ENCODE data around the gene TMEM40. TPM values are rescaled to one million over a fixed set of nuclear protein-coding genes. Genes with fewer than 3 reads are reported as not detected.
"Not testable (repeated sequence)": the region's sequence is repeated elsewhere in the genome, so short reads cannot be mapped to it uniquely, and the experiment has no call there.

The TMEM40 gene
- total RNA-seq, 1 experiment from 2014 or later = not detected

DNA sequence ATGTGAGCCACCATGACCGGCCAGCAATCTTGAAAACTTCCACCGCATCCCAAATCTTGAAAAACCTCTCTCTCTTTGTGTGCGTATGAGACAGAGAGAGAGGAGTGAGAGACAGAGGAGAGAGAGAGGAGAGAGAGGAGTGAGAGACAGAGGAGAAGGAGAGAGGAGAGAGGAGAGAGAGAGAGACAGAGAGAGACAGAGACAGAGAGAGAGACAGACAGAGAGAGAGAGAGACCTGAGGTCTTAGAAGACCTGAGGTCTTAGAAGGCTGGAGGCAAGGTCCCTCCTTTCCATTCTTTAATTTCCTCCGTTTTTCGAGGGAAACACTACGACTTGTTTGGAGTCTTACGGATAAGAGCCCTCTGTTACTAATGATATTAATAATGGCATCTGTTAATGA lies 39.5 kb downstream of the TMEM40 start:
- DNase-seq (ENCODE audit: low read depth) = no peak

DNA sequence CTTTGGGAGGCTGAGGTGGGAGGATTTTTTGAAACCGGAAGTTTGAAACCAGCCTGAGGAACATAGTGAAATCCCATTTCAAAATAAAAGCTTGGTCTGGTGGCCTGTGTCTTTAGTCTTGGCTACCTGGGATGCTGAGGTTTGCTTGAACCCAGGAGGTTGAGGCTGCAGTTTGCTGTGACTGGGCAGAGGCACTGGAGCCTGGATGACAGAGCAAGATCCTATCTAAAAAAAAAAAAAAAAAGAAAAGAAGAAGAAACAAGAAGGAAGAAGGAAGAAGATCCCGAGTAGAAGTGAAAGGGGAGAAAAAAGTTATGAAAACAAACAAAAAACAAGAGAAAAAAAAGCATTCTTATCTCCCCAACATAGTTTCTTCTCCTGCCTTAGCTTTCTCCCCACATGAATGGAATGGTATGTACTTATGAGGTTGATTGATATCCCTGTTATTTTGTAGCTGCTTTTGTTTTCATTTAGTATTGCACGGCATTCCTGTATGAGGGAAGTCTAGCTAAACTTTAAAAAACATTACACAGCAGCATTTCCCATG lies 42.4 kb downstream of the TMEM40 start:
- no peak for DNase-seq (ENCODE audit: low read depth)

DNA sequence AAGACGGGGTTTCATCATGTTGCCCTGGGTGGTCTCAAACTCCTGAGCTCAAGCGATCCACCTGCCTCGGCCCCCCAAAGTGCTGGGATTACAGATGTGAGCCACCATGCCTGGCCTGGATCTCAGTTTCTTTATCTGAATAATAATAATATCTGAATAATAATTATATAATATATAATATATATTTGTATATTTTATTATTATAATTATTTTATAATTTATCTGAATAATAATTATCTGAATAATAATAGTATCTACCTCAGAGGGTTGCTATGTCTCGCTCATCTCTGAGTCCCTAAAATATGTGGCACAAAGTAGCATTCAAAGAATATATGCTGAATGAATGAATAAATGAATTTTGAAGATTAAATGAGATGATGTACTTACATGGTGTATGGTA lies 44.8 kb downstream of the TMEM40 start:
- no peak for DNase-seq (ENCODE audit: low read depth)

DNA sequence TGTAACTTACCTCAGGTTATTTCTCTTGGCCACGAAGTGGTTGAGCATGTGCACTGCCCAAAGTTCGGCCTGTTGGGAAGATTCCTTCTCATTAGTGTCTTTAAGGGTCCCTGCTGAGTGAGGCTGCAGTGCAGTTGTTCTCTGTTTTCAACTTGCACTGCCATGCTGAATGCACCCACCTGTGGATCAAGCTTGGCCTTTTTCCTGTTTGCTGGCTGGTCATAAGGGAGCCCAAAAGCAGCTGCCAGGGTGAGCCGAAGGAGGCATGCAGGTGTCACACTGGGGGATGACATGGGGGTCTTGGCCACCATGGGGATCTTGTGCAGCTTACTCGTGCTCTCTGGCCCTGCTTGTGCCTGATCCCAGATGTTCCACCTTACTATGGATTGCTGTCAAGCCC lies 49.0 kb downstream of the TMEM40 start:
- DNase-seq (ENCODE audit: low read depth) = no peak

DNA sequence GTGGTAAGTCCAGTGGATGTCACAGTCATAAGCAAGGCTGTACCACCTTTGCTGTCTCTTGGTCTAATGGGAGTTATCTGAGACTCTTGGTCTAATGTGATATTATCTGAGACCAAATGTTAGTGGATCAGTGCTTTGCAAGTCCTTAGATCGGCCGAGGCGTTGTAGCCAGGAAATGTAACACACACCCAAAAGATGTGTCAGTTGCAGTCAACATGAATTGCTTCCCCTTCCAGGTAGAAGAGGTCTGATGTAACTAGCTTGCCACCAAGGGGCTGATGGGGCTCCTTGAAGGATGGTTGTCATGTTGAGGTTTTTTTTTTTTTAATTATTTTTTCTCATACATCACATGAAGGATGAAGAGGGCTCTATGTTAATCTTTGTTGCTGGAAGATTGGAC lies 49.7 kb downstream of the TMEM40 start:
- DNase-seq (ENCODE audit: low read depth) = no peak

DNA sequence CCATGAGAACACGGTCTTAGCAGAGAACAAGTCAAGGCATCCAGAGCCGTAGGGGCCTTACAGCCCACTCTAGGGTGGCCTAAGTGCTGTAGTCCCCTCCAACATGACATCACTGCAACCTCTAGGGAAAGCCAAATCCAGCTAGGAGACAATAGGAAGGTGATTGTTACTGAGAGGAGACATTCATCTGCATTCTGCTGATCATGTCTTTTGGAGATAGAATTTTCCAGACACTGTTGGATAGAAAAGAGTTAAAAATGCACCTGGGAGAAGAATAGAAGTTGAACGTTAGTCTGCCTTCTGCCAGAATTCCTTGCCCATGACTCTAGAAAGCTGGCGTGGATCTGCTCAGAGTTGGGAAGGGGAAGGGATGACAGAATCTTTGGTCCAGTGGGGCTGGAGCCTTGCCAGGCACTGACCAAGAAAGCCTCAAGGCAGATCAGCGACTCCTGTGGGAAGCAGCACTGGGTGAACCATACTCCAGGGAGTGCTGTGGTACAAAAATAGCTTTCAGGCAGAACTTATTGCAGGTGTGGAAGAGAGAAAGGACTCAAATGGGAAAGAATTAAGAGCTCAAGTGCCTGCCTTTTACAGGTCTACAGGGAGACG lies 50.4 kb downstream of the TMEM40 start:
- peak; percentile 96 for DNase-seq (ENCODE audit: low read depth)

DNA sequence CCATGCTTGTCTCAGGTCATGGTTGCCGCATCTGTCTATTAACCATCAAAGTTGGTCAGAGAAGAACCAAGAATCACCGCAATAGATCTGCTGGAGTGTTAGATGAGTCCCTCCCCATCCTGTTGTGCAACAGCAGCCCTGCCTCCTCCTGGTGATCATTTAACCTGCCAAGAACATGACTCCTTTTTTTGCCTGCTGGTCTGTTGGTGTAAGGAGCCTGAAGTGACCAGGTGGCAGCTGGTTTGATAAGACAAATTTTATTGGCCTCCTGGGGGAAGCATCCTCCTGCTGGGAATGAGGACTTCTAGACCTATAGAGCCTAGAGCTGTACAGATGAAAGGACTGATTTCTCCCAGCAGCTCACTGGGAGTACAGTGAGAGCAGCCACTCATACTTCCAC lies 51.6 kb downstream of the TMEM40 start:
- DNase-seq (ENCODE audit: low read depth) = no peak

DNA sequence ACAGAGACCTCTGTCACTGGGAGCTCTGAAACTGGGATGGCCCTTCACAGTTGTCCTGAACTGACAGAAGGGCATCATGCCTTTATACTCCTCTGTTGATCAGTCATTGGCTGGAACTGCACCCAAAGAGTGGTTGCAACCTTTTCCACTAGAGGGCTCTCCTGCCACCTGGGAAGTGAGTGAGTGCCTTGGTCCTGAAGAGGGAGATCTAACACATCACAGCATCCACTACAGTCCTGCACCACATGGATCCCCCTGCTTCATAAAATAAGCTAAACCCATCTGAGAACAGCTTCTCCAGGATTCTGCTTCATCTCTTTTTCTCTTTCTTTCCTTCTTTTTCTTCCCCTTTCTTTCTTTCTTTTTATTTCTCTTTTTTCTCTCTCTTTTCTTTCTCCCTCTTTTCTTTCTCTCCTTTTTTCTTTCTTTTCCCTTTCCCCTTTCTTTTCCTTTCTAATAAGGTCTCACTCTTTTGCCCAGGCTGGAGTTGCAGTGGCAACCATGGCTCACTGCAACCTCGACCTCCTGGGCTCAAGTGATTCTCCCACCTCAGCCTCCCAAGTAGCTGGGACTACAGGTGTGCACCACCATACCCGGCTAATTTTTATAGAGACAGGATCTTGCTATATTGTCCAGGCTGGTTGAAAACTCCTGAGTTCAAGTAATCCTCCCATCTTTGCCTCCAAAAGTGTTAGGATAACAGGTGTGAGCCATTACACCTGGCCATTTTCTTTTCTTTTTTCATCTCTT lies 52.4 kb downstream of the TMEM40 start:
- DNase-seq (ENCODE audit: low read depth) = peak; percentile 76

DNA sequence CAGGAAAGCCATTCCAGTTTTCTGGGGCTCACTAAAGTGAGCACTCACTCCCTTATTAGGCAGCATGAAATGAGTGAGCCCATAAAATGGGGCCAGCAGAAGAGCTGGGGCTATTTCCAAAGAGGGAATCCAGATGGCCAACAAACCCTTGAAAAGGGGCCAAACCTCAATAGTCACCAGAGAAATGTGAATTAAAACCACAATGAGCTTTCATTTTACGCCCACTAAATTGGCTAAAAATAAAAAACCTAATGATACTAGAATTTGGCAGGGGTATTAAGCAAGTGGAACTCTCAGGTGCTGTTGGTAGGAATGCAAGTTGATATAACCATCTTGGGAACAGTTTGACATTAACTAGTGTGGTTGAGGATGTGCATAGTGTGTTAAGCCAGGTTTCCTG lies 53.1 kb downstream of the TMEM40 start:
- peak; percentile 88 for DNase-seq (ENCODE audit: low read depth)

DNA sequence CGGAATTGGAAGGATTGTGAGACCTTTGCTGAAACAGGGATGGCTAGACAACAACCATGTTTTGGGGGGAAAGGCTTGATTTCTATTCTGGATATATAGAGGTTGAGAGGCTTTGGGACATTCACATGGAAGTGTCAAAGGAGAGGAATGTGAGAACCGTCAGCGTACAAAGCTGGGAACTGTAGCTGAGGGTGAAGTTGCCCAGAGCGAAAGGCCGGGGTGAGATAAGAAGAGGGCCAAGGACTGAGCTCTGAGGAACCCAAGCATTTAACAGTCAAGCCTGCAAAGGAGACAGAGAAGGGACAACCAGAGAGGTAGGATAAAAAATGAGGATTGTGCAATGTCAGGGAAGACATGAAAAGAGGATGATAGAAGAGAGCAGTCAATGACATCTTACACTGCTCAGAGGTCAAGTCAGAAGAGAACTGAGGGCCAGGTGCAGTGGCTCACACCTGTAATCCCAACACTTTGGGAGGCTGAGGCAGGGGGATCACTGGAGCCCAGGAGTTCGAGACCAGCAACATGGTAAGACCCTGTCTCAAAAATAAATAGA lies 53.6 kb downstream of the TMEM40 start:
- no peak for DNase-seq (ENCODE audit: low read depth)

DNA sequence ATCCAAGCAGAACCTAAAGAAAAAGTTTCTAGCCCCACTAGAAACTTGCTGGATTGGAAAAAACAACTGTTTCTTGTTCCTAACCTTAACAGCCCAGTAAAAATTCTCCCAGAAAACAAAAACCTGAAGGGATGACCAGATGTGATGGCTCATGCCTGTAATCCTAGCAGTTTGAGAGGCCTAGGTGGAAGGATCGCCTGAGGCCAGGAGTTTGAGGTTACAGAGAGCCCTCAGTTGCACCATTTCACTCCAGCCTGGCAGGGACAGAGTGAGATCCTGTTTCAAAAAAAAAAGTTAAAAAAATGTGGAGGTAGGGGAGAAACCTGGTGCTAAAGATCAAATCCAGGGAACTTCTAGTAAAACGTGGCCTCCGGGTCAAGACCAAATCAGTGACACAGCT lies 56.6 kb downstream of the TMEM40 start:
- DNase-seq (ENCODE audit: low read depth) = peak; percentile 35

DNA sequence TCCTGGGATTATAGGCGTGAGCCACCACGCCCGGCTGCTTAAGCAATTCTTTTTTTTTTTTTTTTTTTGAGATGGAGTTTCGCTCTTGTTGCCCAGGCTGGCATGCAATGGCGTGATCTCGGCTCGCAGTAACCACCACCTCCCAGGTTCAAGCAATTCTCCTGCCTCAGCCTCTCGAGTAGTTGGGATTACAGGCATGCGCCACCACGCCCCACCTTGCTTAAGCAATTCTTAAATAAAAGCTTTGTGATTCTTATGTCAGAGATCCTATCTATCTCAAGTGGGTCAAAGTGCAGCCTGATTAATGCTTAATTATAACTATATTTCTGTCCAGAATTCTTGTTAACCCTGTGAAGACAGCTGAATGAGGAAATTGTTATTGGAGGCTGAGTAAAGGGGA lies 57.5 kb downstream of the TMEM40 start:
- not testable (repeated sequence) for DNase-seq (ENCODE audit: low read depth)

DNA sequence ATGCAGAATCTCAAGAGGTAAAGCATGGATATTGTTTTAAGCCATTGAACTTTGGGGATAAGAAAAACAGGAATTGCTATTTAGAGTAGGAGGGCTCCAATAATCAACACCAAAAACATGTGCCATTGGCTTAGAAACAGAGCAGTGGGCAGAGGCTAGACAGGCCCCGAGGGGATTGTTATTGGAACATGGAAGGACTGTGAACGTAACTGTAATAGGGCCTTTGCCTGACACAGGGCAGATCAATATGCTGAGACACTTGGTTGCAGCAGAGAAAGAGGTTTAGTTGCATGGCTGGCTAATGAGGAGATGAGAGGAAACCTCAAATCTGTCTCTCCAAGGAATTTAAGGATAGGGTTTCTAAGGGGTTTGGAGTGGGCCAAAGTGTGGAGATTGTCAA lies 58.3 kb downstream of the TMEM40 start:
- DNase-seq (ENCODE audit: low read depth) = no peak

DNA sequence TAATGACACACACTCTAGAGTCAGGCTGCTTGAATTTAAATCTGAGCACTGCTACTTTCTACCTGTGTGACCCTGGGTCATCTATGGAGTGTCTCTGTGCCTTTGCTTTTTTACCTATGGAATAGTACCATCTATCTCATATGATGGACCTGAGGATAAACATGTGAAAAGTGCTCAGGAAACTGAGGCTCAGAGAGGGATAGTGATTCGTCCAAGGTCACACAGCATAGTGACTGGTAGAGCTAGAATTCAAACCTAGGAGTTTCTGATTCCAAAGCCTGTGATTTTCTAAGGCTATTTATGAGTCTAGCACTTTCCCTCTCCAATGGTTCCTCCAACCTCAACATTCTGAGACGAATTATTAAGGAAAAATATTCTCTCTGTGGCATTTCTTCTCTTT lies 63.1 kb downstream of the TMEM40 start:
- no peak for DNase-seq (ENCODE audit: low read depth)

DNA sequence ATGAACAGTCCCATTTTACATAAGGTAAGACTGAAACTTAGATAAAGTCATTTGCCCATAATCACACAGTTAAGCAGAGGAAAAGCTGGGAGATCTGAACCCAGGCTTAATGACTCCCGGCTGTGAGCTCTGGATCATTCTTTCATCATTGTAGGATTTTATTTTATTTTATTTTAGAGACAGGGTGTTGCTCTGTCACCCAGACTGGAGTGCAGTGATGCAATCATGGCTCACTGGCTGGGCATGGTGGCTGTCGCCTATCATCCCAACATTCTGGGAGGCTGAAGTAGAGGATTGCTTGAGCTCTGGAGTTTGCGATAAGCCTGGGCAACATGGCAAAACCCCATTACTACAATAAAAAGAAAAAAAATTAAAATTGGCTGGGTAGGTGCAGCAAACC lies 63.9 kb downstream of the TMEM40 start:
- DNase-seq (ENCODE audit: low read depth) = no peak

DNA sequence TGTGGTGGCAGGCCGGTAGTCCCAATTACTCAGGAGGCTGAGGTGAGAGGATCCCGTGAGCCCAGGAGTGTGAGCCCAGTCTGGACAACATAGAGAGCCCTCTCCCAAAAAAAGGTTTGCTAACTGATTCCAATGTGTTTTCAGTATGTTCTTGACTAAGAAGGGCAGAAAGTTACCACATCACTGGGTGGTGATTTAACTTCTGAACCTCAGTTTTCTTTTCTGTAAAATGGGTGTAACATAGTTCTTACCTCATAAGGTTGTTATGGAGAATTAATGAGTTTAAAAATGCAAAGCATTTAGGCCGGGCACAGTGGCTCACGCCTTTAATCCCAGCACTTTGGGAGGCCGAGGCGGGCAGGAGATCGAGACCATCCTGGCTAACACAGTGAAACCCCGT lies 66.6 kb downstream of the TMEM40 start:
- DNase-seq (ENCODE audit: low read depth) = no peak

DNA sequence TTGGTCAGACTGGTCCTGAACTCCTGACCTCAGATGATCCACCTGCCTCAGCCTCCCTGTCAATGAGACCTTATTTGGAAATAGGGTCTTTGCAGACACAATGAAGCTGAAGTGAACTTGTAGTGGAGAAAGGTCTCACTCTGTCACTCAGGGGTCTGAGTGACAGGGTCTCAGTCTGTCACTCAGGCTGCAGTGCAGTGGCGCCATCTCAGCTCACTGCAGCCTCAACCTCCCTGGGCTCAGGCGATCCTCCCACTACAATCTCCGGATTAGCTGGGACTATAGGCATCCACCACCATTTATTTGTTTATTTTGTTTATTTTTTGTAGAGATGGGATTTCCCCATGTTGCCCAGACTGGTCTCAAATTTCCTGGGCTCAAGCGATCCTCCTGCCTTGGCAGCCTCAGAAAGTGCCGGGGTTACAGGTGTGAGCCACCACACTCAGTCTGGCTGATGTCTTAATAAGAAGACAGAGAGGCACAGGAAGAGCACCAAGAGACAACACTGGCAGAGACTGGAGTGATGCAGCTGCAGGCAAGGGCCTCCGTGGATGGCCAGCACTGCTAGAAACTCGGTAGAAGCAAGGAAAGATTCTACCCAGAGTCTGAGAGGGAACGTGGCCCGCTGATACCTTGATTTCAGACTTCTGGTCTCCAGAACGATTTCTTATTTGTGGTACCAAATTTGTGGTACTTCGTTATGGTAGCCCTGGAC lies 68.9 kb downstream of the TMEM40 start:
- DNase-seq (ENCODE audit: low read depth) = no peak

DNA sequence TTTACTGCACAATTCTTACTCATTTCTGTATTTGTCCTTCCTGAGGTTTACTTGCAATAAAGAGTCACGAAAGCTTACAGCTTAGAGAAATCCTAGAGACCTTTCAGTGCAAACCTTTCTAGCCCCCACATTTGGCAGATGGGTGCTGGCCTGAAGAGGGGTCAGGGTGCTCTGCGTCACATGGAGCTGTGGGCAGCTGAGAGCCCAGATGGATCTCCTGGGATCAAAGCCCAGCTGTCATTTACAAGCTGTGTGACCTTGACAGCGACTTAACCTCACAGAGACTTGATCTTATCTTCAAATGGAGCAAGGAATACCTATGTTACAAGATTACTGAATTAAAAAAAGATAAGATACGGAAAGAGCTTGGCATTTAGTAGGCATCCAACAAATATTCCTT lies 71.1 kb downstream of the TMEM40 start:
- DNase-seq (ENCODE audit: low read depth) = no peak

DNA sequence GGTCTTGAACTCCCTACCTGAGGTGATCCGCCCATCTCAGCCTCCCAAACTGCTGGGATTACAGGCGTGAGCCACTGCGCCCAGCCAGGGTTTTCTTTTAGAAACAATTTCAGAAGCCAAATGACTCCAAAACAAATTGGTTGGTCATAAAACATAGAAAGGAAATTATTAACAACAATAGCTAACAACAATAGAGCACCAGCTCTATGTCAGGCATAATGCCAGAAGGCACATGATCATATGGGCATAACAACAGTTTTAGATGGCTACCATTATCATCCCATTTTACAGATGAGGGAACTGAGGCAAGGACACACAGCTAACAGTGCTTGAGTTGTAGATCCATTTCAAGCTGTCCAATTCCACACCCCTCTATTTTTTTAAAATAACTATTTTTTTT lies 73.0 kb downstream of the TMEM40 start:
- DNase-seq (ENCODE audit: low read depth) = no peak
